AG10803 (cell line): ENCODE data around the gene ZNF100.
A peak's percentile ranks its signal among the peaks of the same experiment; 100 is the strongest.
"Not testable (repeated sequence)": the region's sequence is repeated elsewhere in the genome, so short reads cannot be mapped to it uniquely, and the experiment has no call there.

ENCODE experiments used
- DNase-seq: peaks from one replicate; pipeline ENCODE4 v3.0.0; 2010; ENCODE audit warnings: low read depth
- H3K4me3 ChIP-seq: 2 replicates; pipeline ENCODE4 v1.5.1; 2011; ENCODE audit warnings: mild to moderate bottlenecking, low read length, control low read depth
- TF ChIP-seq, protein P1 (sequence below): conservative IDR thresholded peaks from 2 replicates; pipeline ENCODE4 v1.5.1; 2011; ENCODE audit warnings: mild to moderate bottlenecking, low read length, control low read depth, inconsistent platforms

Gene ZNF100

DNA sequence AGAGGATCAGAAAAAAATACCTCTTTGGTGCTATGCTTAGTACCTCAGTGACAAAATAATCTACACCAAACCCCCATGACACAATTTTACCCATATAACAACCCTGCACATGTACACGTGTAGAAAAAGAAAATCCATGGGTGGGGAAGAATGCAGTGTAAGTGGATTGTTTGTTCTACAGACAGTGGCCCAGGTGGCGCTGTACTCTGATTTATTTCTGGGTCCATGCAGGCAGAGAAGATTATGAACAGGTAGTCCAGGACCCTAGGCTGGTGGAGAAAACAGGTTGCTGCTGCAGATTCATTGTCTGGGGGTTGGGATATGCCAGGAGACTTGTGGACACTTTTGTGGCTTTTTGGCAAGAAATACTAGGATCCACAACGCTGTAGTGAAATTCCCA, 9.1 kb downstream of the ZNF100 start:
- no peak overlapping the region for H3K4me3 ChIP-seq
- TF ChIP-seq, protein P1, sequence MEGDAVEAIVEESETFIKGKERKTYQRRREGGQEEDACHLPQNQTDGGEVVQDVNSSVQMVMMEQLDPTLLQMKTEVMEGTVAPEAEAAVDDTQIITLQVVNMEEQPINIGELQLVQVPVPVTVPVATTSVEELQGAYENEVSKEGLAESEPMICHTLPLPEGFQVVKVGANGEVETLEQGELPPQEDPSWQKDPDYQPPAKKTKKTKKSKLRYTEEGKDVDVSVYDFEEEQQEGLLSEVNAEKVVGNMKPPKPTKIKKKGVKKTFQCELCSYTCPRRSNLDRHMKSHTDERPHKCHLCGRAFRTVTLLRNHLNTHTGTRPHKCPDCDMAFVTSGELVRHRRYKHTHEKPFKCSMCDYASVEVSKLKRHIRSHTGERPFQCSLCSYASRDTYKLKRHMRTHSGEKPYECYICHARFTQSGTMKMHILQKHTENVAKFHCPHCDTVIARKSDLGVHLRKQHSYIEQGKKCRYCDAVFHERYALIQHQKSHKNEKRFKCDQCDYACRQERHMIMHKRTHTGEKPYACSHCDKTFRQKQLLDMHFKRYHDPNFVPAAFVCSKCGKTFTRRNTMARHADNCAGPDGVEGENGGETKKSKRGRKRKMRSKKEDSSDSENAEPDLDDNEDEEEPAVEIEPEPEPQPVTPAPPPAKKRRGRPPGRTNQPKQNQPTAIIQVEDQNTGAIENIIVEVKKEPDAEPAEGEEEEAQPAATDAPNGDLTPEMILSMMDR = no peak
- DNase-seq = no peak

DNA sequence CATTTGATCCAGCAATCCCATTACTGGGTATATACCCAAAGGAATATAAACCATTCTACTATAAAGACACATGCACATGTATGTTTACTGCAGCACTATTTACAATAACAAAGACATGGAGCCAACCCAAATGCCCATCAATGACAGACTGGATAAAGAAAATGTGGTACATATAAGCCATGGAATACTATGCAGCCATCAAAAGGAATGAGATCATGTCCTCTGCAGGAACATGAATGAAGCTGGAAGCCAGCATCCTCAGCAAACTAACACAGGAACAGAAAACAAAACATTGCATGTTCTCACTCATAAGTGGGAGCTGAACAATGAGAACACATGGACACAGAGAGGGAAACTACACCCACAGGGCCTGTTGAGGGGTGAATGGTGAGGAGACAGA, 11.8 kb downstream of the ZNF100 start:
- not testable (repeated sequence) for DNase-seq, H3K4me3 ChIP-seq

DNA sequence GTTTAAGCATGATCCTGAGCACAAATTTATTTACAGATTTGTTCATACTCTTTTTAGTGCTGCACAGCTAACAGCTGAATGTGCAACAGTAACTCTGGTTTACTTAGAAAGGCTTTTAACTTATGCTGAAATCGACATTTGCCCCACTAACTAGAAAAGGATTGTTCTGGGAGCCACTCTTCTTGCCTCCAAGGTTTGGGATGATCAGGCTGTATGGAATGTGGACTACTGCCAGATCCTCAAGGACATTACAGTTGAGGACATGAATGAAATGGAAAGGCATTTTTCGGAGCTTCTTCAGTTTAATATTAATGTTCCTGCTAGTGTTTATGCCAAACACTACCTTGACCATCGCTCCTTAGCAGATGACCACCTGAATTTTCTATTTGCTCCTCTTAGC, 16.0 kb downstream of the ZNF100 start:
- no peak overlapping the region for H3K4me3 ChIP-seq
- peak; percentile 51 for DNase-seq
- TF ChIP-seq, protein P1 = no peak

DNA sequence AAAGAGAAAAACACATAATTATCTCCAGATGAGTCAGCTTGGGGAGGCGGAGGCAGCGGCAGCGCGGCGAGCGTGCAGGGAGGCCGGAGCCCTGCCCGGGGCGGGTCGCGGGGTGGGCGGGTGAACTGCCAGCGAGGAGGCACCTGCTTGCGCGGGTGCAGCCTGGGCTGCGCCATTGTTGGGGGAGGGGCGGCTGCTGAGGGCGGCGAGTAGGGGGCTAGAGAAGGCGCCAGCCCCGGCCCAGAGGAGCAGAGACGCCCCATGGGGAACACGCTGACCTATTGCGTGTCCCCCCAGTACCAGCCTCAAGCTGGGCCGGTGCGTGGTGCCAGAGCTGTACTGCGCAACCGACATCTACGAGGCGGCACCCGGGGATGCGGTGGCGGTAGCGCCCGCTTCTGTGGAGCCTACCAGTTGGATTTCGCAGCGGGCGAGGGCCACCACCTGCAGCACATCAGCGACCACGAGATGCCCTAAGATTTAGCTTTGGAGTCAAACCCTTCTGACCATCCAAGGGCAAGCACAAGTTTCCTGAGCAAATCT, 16.7 kb downstream of the ZNF100 start:
- TF ChIP-seq, protein P1 = no peak
- no peak overlapping the region for H3K4me3 ChIP-seq
- DNase-seq = no peak

DNA sequence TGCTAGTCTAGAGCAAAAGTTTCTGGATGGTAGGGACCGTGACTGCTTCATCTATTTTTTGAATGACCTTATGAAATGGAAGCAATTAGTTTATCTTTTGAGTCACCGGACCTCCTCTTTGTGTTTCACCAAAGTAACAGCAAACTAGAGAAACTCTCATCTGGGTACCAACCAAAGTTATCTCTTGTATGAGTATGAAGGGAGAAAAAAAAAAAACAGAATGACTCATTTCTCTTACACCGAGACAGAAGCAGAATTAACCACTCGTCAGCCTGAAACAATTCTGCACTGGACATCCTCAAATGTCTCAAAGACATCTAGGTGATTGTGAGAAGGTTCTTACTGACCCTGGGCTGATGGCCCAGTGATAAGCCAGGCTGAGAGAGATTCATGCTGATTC, 18.3 kb downstream of the ZNF100 start:
- no peak for DNase-seq
- TF ChIP-seq, protein P1 = no peak
- H3K4me3 ChIP-seq = no peak overlapping the region

GRCh38 chr19:21748088-21748487, 19.3 kb downstream of the ZNF100 start:
- DNase-seq = no peak
- H3K4me3 ChIP-seq = no peak overlapping the region
- TF ChIP-seq, protein P1 = no peak

- no peak for DNase-seq
- TF ChIP-seq, protein P1 = no peak
- no peak overlapping the region for H3K4me3 ChIP-seq
These were observed 26.8 kb downstream of the ZNF100 start for GRCh38 chr19:21740559-21740958.

GRCh38 chr19:21726942-21727747, 40.2 kb downstream of the ZNF100 start:
- H3K4me3 ChIP-seq, DNase-seq: not testable (repeated sequence)
